Vagina (tissue), 2 donors: Measurements from ENCODE around the gene EMSY.

Experiments used
- CTCF ChIP-seq, 3 experiments: fragments of 450-650 bp in 2 of 3; fragments of 200-600 bp in 1 of 3; sonication (generic) in 1 of 3; IDR thresholded peaks; one replicate each; pipeline ENCODE4 v1.5.1; 2017 to 2019; ENCODE audit warnings: antibody characterized with exemption in 3 of 3, mild to moderate bottlenecking in 2 of 3, moderate library complexity in 2 of 3
- POLR2A ChIP-seq, 2 donors: fragments of 450-650 bp; IDR thresholded peaks; one replicate each; pipeline ENCODE4 v1.6.1; 2017; ENCODE audit warnings: antibody characterized with exemption in 2 of 2, mild to moderate bottlenecking in 2 of 2, moderate library complexity in 2 of 2
- POLR2AphosphoS5 ChIP-seq, 2 donors: sonication (generic); formaldehyde crosslinking; IDR thresholded peaks; one replicate each; pipeline ENCODE4 v1.9.0; 2017; ENCODE audit warnings: antibody characterized with exemption in 2 of 2, mild to moderate bottlenecking in 2 of 2, low read depth in 1 of 2; ENCODE audit not compliant: insufficient read depth in 1 of 2

- TF ChIP-seq CTCF (IDR thresholded peaks at IDR 0.05) (no peak), POLR2AphosphoS5 (IDR thresholded peaks at IDR 0.05; ENCODE audit: insufficient read depth in 1 of 2, low read depth in 1 of 2) (no peak), POLR2A (IDR thresholded peaks at IDR 0.05) (no peak)
These were observed 112.6 kb downstream of the EMSY start for GRCh38 chr11:76557466-76557865.
